RWPE1 (cell line): ENCODE data around the gene ENTPD1.
"Not testable (repeated sequence)": the region's sequence is repeated elsewhere in the genome, so short reads cannot be mapped to it uniquely, and the experiment has no call there.

Experiments
- CTCF ChIA-PET: fragments of 350-600 bp; sonication (Branson Sonifier 250); formaldehyde crosslinking; extraction: SDS; loops from one replicate; lab custom pipeline; 2021; lab: Yijun Ruan, JAX
- POLR2A ChIA-PET: fragments of 400-600 bp; formaldehyde crosslinking; extraction: SDS; loops from one replicate; lab custom pipeline; 2020; ENCODE audit warnings: antibody characterized with exemption; ENCODE audit not compliant: low non-redundant PET; lab: Yijun Ruan, JAX
- DNase-seq: peaks from one replicate; pipeline ENCODE4 v3.0.0; 2012; ENCODE audit warnings: low spot score
- H3K27ac ChIP-seq: fragments of 450-650 bp; 2 replicates; pipeline ENCODE4 v1.5.1; 2017
- TF ChIP-seq, protein P1 (sequence below): fragments of 450-650 bp; conservative IDR thresholded peaks from 2 replicates; pipeline ENCODE4 v1.5.1; 2017; ENCODE audit warnings: low read depth, mild to moderate bottlenecking

The ENTPD1 gene

DNA sequence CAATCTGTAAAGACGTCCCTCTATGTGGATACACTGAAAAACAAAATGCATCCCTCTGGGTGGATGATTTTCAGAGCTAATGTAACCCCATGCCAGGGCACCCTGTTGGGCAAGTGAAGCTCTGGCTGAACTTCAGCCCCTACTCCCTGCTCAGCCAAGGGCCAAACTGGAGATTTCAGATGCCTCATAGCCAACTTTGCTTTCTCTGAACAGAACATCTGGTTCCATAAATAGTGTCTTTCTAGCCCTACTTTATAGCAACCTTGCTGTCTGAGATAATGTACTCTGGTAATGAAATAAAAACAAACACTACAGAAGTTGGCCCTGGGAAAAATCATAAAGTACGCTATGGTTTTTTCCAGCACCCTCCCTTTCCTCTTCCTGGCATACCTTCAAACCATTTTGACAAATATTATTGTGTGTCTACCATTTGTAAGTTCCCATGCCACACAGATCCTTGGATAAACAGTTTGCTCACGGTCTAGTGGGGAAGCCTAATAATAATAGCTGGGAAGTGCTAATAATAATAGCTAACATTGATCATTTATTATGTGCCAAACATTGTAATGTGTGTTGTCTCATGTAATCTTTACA, 3.4 kb downstream of the ENTPD1 start:
- DNase-seq: no peak
- TF ChIP-seq, protein P1, sequence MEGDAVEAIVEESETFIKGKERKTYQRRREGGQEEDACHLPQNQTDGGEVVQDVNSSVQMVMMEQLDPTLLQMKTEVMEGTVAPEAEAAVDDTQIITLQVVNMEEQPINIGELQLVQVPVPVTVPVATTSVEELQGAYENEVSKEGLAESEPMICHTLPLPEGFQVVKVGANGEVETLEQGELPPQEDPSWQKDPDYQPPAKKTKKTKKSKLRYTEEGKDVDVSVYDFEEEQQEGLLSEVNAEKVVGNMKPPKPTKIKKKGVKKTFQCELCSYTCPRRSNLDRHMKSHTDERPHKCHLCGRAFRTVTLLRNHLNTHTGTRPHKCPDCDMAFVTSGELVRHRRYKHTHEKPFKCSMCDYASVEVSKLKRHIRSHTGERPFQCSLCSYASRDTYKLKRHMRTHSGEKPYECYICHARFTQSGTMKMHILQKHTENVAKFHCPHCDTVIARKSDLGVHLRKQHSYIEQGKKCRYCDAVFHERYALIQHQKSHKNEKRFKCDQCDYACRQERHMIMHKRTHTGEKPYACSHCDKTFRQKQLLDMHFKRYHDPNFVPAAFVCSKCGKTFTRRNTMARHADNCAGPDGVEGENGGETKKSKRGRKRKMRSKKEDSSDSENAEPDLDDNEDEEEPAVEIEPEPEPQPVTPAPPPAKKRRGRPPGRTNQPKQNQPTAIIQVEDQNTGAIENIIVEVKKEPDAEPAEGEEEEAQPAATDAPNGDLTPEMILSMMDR: no peak
- no peak overlapping the region for H3K27ac ChIP-seq
- ChIA-PET POLR2A (no interaction called here), CTCF (no interaction called here)

DNA sequence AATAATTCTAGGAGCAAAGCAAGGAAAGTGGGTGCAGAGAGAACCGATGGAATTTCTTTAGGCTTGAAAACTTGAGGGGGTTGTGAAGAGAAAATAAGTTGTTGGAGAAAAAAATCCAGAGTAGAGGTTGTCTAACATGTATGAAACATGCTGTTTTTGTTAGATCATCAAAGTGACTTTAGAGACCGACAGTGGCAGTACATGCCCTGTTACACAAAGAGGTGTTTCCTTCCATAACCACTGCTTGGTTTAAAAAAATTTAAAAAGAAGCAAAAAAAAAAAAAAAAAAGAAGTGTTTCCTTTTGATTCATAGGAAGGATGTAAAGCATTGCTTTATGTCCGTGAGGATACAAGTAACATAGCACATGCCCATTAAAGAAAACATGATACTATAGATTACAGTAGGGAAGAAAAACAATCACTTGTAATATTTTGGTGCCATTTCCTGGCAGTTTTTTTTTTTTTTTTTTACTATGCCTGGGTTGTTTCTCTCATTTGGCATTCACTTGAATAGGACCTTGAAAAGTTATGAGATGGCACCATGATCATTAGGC, 6.1 kb downstream of the ENTPD1 start:
- DNase-seq: no peak
- POLR2A ChIA-PET: no interaction called here
- CTCF ChIA-PET: no interaction called here
- TF ChIP-seq, protein P1: no peak
- no peak overlapping the region for H3K27ac ChIP-seq

DNA sequence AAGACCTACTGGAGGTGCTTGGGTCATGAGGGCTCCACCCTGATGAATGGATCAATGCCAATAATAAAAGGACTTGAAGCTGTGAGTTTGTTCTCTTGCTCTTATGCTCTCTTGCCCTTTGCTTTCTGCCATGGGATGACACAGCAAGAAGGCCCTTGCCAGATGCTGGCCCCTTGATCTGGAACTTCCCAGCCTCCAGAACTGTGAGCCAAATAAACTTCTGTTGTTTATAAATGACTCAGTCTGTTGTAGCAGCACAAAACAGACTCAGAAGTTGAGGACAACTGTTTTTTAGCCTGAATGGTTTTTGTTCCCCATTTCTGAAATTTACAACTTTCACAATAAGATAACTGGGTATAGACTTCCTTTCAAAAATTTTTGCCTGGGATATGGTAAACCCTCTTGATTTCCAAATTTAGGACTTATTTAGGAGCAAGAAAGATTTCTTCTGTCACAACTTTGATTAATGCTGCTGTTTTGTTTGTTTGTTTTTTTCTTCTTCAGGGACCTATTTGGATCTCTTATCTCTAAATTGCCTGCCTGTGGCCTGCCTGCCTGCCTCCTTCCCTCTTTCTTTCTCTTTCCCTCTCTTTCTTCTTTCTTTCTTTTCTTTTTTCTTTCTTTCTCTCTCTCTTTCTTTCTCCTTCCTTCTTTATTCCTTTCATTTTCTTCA, 12.1 kb downstream of the ENTPD1 start:
- CTCF ChIA-PET: interaction anchor here (0.6 to 0.7 kb wide), 2 partner anchors 56 to 249 kb away, joined by 4 to 5 read pairs; no protein-coding TSS in a partner anchor
- H3K27ac ChIP-seq: no peak overlapping the region
- POLR2A ChIA-PET: no interaction called here
- TF ChIP-seq, protein P1: no peak
- DNase-seq: no peak

DNA sequence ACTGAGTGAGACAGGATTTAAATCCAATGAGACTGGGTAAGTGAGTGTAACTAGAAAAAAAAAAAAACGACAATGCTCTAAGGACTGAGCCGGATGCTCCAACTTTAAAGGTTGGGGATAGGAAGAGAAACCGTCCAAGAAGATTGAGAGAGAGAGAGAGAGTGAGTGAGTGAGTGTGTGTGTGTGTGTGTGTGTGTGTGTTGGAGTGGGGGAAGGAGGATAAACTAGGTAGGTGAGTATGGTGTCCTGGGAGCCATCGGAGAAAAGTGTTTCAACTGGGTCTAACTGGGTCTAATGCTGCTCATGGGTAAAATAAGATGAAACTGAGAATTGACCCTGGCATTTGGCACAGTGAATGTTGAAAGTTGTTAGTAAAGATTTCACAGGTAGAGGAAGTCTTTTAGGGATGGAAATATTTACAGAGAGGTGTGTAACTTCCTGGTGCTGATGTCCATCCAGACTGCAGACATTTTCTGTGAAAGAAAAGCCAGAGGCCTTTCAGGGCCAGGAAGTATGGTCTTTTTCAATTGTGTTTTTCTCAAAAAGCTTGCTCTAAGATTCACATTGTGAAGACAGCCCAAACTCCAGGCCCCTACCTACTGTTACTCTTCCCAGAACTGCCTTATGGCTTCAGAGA, 14.2 kb downstream of the ENTPD1 start:
- POLR2A ChIA-PET: no interaction called here
- no peak for DNase-seq
- TF ChIP-seq, protein P1: no peak
- CTCF ChIA-PET: no interaction called here
- no peak overlapping the region for H3K27ac ChIP-seq

GRCh38 chr10:95773454-95773853, 17.5 kb downstream of the ENTPD1 start:
- POLR2A ChIA-PET, DNase-seq, CTCF ChIA-PET, H3K27ac ChIP-seq: not testable (repeated sequence)

DNA sequence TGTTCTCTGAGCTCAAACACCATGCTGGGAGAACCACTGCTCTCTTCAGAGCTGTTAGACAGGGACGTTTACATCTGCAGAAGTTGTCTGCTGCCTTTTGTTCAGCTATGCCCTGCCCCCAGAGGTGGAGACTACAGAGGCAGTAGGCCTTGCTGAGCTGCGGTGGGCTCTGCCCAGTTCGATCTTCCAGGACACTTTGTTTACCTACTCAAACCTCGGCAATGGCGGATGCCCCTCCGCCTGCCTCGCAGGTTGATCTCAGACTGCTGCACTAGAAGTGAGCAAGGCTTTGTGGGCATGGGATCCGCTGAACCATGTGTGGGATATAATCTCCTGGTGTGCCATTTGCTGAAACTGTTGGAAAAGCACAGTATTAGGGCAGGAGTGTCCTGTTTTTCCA, 21.7 kb downstream of the ENTPD1 start:
- H3K27ac ChIP-seq, DNase-seq, POLR2A ChIA-PET: not testable (repeated sequence)
- CTCF ChIA-PET: interaction anchor here (0.7 kb wide), 1 partner anchor 187 kb away, joined by 3 read pairs; no protein-coding TSS in a partner anchor

DNA sequence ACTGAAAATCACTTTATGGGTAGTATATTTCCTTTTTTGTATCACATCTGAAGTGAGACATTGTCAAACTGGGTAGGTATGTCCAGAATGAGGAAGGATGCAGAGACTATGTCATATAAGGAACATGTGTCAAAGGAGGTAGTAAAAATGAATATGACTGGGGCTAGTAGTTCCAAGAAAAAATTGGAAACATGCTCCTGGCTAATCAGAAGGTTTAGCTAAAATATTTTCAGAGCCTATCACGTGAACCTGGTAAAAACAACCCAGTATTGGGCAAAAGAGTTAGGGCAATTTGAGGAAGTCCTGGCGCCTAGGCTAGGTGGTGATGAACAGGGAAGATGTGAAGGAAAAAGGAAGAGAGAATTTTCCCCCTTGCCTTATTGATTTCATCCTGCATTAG, 26.4 kb downstream of the ENTPD1 start:
- TF ChIP-seq, protein P1: no peak
- H3K27ac ChIP-seq: no peak overlapping the region
- ChIA-PET POLR2A (no interaction called here), CTCF (no interaction called here)
- DNase-seq: no peak
